H9 (cell line): ENCODE results near the gene CPSF4L. TPM values are rescaled to one million over a fixed set of nuclear protein-coding genes. Genes with fewer than 3 reads are reported as not detected.

Experiments used
- DNase-seq: peaks from one replicate; pipeline ENCODE4 v3.0.0-alpha.2; 2017
- H2AFZ ChIP-seq: one replicate; pipeline ENCODE4 v1.6.1; 2013; ENCODE audit warnings: mild to moderate bottlenecking, low read length, control low read depth, moderate library complexity
- H2AK5ac ChIP-seq: 2 replicates; pipeline ENCODE4 v1.6.1; 2013; ENCODE audit warnings: low read length, control low read depth, mixed read lengths; ENCODE audit not compliant: insufficient read length
- H2BK120ac ChIP-seq: one replicate; pipeline ENCODE4 v1.6.1; 2013; ENCODE audit warnings: low read depth, mild to moderate bottlenecking, low read length, control low read depth, inconsistent platforms; ENCODE audit not compliant: poor library complexity, severe bottlenecking
- H2BK12ac ChIP-seq: 2 replicates; pipeline ENCODE4 v1.6.1; 2013; ENCODE audit warnings: low read length, control low read depth, mixed read lengths, low read depth; ENCODE audit not compliant: insufficient read length
- H2BK15ac ChIP-seq: 2 replicates; pipeline ENCODE4 v1.6.1; 2013; ENCODE audit warnings: low read depth, low read length, control low read depth
- H2BK20ac ChIP-seq: one replicate; pipeline ENCODE4 v1.6.1; 2013; ENCODE audit warnings: low read depth, mild to moderate bottlenecking, low read length, control low read depth, inconsistent platforms; ENCODE audit not compliant: poor library complexity, severe bottlenecking
- H2BK5ac ChIP-seq: 2 replicates; pipeline ENCODE4 v1.6.1; 2013; ENCODE audit warnings: low read length, control low read depth, mixed read lengths; ENCODE audit not compliant: insufficient read length
- H3K14ac ChIP-seq: 2 replicates; pipeline ENCODE4 v1.6.1; 2013; ENCODE audit warnings: low read length, control low read depth; ENCODE audit not compliant: insufficient read depth
- H3K18ac ChIP-seq: 2 replicates; pipeline ENCODE4 v1.6.1; 2013; ENCODE audit warnings: low read depth, mild to moderate bottlenecking, mixed read lengths, low read length, control low read depth; ENCODE audit not compliant: insufficient read length
- H3K23ac ChIP-seq: 2 replicates; pipeline ENCODE4 v1.6.1; 2013; ENCODE audit warnings: low read length, control low read depth, mixed read lengths, low read depth; ENCODE audit not compliant: insufficient read length
- H3K23me2 ChIP-seq: 2 replicates; pipeline ENCODE4 v1.6.1; 2013; ENCODE audit warnings: low read depth, mild to moderate bottlenecking, mixed read lengths, low read length, control low read depth; ENCODE audit not compliant: insufficient read length, poor library complexity, severe bottlenecking
- H3K27ac ChIP-seq: 2 replicates; pipeline ENCODE4 v1.5.1; 2013; ENCODE audit warnings: low read length, control low read depth, mixed read lengths, low read depth; ENCODE audit not compliant: insufficient read length
- H3K27me3 ChIP-seq: 2 replicates; pipeline ENCODE4 v1.6.1; 2013; ENCODE audit warnings: low read length, control low read depth, inconsistent platforms; ENCODE audit not compliant: insufficient read depth
- H3K4ac ChIP-seq: 2 replicates; pipeline ENCODE4 v1.6.1; 2013; ENCODE audit warnings: low read depth, mild to moderate bottlenecking, control low read depth, inconsistent platforms, low read length, moderate library complexity
- H3K4me1 ChIP-seq: 2 replicates; pipeline ENCODE4 v1.6.1; 2013; ENCODE audit warnings: low read length, control low read depth, inconsistent platforms; ENCODE audit not compliant: insufficient read depth
- H3K4me2 ChIP-seq: 2 replicates; pipeline ENCODE4 v1.6.1; 2013; ENCODE audit warnings: low read length, control low read depth, mixed read lengths; ENCODE audit not compliant: insufficient read length, insufficient read depth
- H3K56ac ChIP-seq: 2 replicates; pipeline ENCODE4 v1.6.1; 2013; ENCODE audit warnings: low read depth, mild to moderate bottlenecking, mixed read lengths, low read length, control low read depth; ENCODE audit not compliant: insufficient read length
- H3K79me1 ChIP-seq: 2 replicates; pipeline ENCODE4 v1.6.1; 2013; ENCODE audit warnings: low read depth, mild to moderate bottlenecking, moderate library complexity, low read length, control low read depth, inconsistent platforms; ENCODE audit not compliant: insufficient read depth, poor library complexity, severe bottlenecking
- H3K79me2 ChIP-seq: 2 replicates; pipeline ENCODE4 v1.6.1; 2013; ENCODE audit warnings: low read length, control low read depth, inconsistent platforms; ENCODE audit not compliant: insufficient read depth
- H3K9ac ChIP-seq: 2 replicates; pipeline ENCODE4 v1.6.1; 2013; ENCODE audit warnings: low read length, control low read depth, mixed read lengths; ENCODE audit not compliant: insufficient read length; ENCODE audit errors: extremely low read depth
- H3K9me3 ChIP-seq: one replicate; pipeline ENCODE4 v1.6.1; 2013; ENCODE audit warnings: low read depth, low read length, inconsistent platforms; ENCODE audit not compliant: control insufficient read depth
- H3T11ph ChIP-seq: one replicate; pipeline ENCODE4 v1.6.1; 2013; ENCODE audit warnings: mild to moderate bottlenecking, low read length, control low read depth, inconsistent platforms
- H4K20me1 ChIP-seq: one replicate; pipeline ENCODE4 v1.6.1; 2013; ENCODE audit not compliant: control insufficient read depth, insufficient read length, insufficient read depth
- H4K5ac ChIP-seq: 2 replicates; pipeline ENCODE4 v1.6.1; 2013; ENCODE audit warnings: low read depth, mild to moderate bottlenecking, mixed read lengths, low read length, control low read depth; ENCODE audit not compliant: insufficient read length
- H4K8ac ChIP-seq: replicated peaks from 2 replicates; pipeline ENCODE4 v1.6.1; 2013; ENCODE audit warnings: low read length, control low read depth, mixed read lengths, low read depth; ENCODE audit not compliant: insufficient read length
- H4K91ac ChIP-seq: 2 replicates; pipeline ENCODE4 v1.6.1; 2013; ENCODE audit warnings: low read depth, mild to moderate bottlenecking, moderate library complexity, mixed read lengths, low read length, control low read depth; ENCODE audit not compliant: insufficient read length
- H3K27ac Mint-ChIP-seq, 3 experiments: 2 replicates in 2 of 3; 3 replicates in 1 of 3; pipeline ENCODE4 v1.8.0; 2020 to 2021; ENCODE audit warnings: mixed read lengths in 3 of 3, mild to moderate bottlenecking in 1 of 3, moderate library complexity in 1 of 3
- H3K27me3 Mint-ChIP-seq: 2 replicates; pipeline ENCODE4 v1.8.0; 2021; ENCODE audit warnings: low read depth, mild to moderate bottlenecking, moderate library complexity, mixed read lengths
- H3K36me3 Mint-ChIP-seq, 3 experiments: 2 replicates in 2 of 3; 3 replicates in 1 of 3; pipeline ENCODE4 v1.8.0; 2020 to 2021; ENCODE audit warnings: low read depth in 3 of 3, mixed read lengths in 3 of 3; ENCODE audit not compliant: insufficient read depth in 1 of 3
- H3K4me1 Mint-ChIP-seq, 2 experiments: 2 replicates each; pipeline ENCODE4 v1.8.0; 2020; ENCODE audit warnings: mixed read lengths in 2 of 2
- H3K4me3 Mint-ChIP-seq, 2 experiments: 2 replicates in 1 of 2; 3 replicates in 1 of 2; pipeline ENCODE4 v1.8.0; 2020 to 2021; ENCODE audit warnings: mild to moderate bottlenecking in 2 of 2, mixed read lengths in 2 of 2, moderate library complexity in 1 of 2
- H3K9me3 Mint-ChIP-seq, 2 experiments: 2 replicates in 1 of 2; 3 replicates in 1 of 2; pipeline ENCODE4 v1.8.0; 2020; ENCODE audit warnings: mild to moderate bottlenecking in 2 of 2, mixed read lengths in 2 of 2, moderate library complexity in 1 of 2
- WGBS: extraction: QIAGEN DNeasy Blood & Tissue Kit; methylation state at CpG from one replicate; pipeline ENCODE4 v1.1.7; 2013; ENCODE audit warnings: missing lambda C conversion rate, low lambda C conversion rate, mixed read lengths; ENCODE audit not compliant: insufficient read length; ENCODE audit errors: extremely low coverage; 5-methylcytosine and 5-hydroxymethylcytosine counted together
- total RNA-seq: library from RNA; stranded (reverse); gene quantifications from 2 replicates; pipeline ENCODE4 v1.2.1, GENCODE V29; 2021
- TF ChIP-seq, protein P1 (sequence below): fragments of 200-600 bp; sonication (generic); conservative IDR thresholded peaks from 3 replicates; pipeline ENCODE4 v1.8.0; 2021; ENCODE audit warnings: antibody characterized with exemption, mild to moderate bottlenecking

Gene CPSF4L
- total RNA-seq, 1 experiment from 2014 or later = not detected

DNA sequence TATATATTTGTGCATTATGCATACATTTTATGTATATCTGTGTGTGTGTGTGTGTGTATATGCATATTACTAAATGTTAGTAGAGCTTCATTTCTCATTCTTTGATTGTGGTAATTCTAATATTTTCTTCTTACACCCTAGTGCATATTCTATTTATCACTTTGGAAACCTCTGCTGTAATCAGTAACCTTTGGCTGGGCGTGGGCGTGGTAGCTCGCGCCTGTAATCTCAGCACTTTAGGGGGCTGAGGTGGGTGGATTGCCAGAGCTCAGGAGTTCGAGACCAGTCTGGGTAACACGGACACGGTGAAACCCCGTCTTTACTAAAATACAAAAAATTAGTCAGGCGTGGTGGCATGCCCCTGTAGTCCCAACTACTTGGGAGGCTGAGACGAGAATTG lies 26.9 kb downstream of the CPSF4L start:
- Mint-ChIP-seq H3K36me3 (peaks cover 7 to 52% (median 50%) of the 10 kb centered on the region in 3 experiments; a peak in 6 of 7 replicates), H3K4me3 (no peak overlapping the region), H3K27me3 (no peaks in the 10 kb centered on the region), H3K9me3 (no peaks in the 10 kb centered on the region; a peak in 1 of 5 replicates), H3K27ac (no peak overlapping the region), H3K4me1 (peaks cover 17 to 20% of the 10 kb centered on the region in 2 experiments)
- TF ChIP-seq, protein P1, sequence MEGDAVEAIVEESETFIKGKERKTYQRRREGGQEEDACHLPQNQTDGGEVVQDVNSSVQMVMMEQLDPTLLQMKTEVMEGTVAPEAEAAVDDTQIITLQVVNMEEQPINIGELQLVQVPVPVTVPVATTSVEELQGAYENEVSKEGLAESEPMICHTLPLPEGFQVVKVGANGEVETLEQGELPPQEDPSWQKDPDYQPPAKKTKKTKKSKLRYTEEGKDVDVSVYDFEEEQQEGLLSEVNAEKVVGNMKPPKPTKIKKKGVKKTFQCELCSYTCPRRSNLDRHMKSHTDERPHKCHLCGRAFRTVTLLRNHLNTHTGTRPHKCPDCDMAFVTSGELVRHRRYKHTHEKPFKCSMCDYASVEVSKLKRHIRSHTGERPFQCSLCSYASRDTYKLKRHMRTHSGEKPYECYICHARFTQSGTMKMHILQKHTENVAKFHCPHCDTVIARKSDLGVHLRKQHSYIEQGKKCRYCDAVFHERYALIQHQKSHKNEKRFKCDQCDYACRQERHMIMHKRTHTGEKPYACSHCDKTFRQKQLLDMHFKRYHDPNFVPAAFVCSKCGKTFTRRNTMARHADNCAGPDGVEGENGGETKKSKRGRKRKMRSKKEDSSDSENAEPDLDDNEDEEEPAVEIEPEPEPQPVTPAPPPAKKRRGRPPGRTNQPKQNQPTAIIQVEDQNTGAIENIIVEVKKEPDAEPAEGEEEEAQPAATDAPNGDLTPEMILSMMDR = no peak
- Histone ChIP-seq H3K23ac (no peak overlapping the region), H2BK5ac (no peak overlapping the region), H3K79me1 (peaks cover 3% of the 10 kb centered on the region), H2AFZ (no peak overlapping the region), H4K5ac (no peak overlapping the region), H3K27ac (no peak overlapping the region), H3K56ac (no peak overlapping the region), H2BK12ac (no peak overlapping the region), H3K14ac (no peak overlapping the region), H3K9me3 (no peaks in the 10 kb centered on the region), H3K18ac (no peak overlapping the region), H4K91ac (no peak overlapping the region), H4K8ac (no peak overlapping the region), H3K27me3 (no peaks in the 10 kb centered on the region), H3T11ph (no peak overlapping the region), H3K4ac (no peak overlapping the region), H3K4me2 (no peak overlapping the region), H2AK5ac (no peak overlapping the region), H3K9ac (no peak overlapping the region), H3K4me1 (no peaks in the 10 kb centered on the region), H2BK120ac (no peak overlapping the region), H2BK15ac (no peak overlapping the region), H2BK20ac (no peak overlapping the region), H3K79me2 (peaks cover 22% of the 10 kb centered on the region), H3K23me2 (peaks cover 12% of the 10 kb centered on the region), H4K20me1 (no peaks in the 10 kb centered on the region)
- DNase-seq = no peak
- no CpG with 5 or more reads among the region's 10 CpGs for WGBS
